NCI-H345 treated with DMSO at 0.1 percent for 48 hours (cell line): ENCODE data around the gene LDLRAD4.

Experiments
- DNase-seq: peaks from one replicate; lab custom pipeline; 2025; ENCODE audit not compliant: unreplicated experiment; lab: John Stamatoyannopoulos, UW

LDLRAD4 gene

DNA sequence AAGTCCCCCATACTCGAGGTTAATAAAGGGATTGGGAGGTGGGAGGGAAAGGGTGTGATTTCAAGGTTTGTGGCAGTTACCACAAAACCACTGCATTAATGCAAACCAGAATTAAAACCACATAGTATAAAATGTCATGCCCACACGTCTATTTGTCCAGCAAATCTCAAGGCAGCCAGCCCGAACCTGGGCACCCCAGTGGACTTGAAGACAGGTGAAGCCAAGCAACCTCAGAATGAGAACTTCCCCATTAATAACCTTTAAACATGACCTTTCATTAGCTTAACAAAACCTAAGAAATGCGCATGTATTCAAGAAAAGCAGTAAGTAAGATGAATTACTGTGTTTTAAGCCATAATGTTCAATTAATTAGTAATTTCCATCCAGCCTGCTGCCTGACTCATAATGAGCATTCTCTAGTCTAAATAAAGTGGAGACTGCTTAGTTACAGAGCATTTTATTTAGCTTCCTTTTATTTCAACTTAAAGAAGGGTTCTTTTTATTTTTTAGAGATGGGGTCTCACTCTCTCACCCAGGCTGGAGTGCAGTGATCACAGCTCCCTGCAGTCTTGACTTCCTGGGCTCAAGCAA is 278.2 kb downstream of the LDLRAD4 start:
- no peak for DNase-seq

GRCh38 chr18:13499803-13500202 is 281.2 kb downstream of the LDLRAD4 start:
- no peak for DNase-seq

DNA sequence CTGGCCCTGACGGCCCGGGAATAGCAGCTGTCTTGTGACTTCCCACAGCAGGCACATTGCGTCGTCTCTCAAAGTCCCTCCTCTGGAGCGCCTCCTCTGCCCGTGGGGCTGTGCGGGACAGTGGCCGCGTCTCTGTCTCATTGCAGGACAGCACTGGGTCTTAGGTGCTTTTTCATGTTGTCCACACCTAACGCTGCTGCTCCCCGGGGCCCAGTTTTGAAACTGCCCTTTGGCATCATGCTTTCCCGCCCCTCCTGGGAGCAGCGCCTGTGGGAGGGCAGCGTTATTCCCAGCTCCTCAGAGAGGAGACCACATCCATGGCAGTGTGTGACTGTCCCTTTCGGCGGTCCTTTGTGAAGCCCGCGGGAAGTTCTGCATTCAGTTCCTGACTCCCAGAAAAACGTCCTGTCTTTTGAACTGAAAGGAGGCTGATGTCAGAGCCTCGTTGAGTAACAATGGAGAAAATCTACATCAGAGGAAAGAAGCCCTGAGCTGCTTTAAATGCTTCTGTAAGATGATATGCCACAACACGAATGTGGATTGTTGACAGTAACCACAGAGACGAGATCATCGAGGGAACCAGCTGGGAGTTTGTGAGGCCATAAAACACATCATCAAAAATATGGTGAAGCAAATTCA is 281.8 kb downstream of the LDLRAD4 start:
- DNase-seq = peak; percentile 86

DNA sequence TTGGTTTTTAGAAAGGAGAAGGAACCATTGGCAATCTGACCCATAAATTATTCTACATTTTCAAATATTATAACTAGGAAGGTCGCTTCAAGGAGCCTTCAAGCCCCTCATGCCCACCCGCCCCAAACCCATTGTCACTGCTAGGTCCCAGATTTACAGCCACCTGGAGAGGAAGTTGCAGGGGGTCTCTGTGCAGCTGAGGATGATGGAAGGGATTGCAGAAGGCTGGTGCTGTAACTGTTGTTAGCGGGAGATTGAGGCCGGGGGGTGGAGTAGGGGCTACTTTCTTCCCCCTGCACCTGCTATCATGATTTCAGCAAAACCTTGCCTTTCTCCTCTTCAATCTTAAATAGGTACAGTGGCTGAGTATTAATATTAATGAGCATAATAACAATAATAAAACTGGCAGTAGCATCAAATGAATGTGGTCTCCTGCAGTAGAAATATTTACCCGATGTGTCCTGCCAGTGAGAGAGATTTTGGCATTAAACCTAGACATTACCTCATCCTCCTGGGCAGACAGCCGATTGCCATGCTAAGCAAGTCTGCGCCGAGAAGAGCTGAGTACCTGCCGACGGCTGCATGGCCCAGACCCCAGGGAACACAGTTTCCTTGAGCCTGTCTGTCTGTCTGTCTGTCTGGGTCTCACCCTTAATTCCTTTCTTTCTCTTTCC is 282.4 kb downstream of the LDLRAD4 start:
- DNase-seq = peak; percentile 85

GRCh38 chr18:13501543-13501887 is 283.0 kb downstream of the LDLRAD4 start:
- no peak for DNase-seq

- DNase-seq = no peak
Observed at GRCh38 chr18:13501891-13502290, 283.3 kb downstream of the LDLRAD4 start.

DNA sequence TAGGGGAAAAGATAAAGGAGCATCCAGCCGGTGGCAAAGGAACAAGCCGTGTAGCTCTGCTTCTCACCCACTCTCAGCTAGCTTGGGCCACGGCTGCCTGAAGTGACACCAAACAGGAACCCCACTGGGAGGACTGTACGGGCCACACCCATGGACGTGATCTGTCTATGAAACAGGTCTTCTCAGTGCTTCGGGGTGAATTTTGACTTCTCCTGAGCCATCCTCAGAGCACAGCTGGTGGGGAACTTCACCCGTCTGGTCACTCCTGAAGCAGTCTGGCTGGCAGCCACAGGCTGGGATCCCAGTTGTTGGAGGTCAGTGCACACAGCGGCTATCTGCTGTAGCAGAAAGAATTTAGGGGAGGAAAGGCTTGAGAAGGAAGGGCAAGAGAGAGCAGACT is 284.0 kb downstream of the LDLRAD4 start:
- no peak for DNase-seq

DNA sequence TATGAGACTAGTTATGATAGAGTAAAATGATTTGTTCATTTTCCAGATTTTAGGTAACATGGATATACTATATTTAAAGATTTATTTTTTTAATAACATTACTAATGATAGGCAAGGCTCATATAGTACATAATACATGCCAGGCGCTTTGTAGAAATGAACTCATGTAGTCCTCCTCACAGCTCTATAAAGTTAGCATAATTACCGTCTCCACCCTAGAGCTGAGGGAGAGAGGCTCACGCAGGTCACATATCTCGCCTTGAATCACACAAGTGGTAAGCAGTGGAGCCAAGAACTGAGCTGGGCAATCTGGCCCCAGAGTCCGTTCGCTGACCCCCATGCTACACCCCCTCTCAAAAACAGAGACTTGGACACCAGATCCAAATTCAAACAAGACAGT is 285.3 kb downstream of the LDLRAD4 start:
- no peak for DNase-seq

DNA sequence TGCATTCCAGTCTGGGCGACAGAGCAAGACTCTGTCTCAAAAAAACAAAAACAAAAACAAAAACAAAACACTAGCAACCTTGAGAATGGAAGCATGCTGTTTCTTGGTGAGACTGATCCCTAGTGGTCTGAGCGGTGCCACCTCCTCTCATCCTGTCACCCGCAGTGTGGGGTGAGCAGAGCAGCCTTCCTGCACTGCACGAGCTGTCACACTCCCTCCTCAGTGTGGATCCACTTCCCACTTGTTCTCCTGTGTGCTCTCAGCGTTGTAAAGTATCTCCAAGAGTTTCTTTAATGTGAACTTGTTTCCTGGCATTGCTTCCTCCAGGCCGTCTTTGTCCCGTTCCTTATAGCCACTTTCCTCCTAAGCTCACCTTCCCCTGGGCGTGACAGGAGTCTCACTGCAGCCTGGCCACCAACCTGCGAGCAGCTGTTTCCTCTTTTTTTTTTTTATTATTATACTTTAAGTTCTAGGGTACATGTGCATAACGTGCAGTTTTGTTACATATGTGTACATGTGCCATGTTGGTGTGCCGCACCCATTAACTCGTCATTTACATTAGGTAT is 287.3 kb downstream of the LDLRAD4 start:
- no peak for DNase-seq

GRCh38 chr18:13510594-13510993 is 292.0 kb downstream of the LDLRAD4 start:
- DNase-seq = no peak

- DNase-seq = no peak
Observed at GRCh38 chr18:13511961-13512577, 293.5 kb downstream of the LDLRAD4 start.

- no peak for DNase-seq
Observed at GRCh38 chr18:13513021-13513420, 294.5 kb downstream of the LDLRAD4 start.

GRCh38 chr18:13513481-13513880 is 294.9 kb downstream of the LDLRAD4 start:
- DNase-seq = no peak

DNA sequence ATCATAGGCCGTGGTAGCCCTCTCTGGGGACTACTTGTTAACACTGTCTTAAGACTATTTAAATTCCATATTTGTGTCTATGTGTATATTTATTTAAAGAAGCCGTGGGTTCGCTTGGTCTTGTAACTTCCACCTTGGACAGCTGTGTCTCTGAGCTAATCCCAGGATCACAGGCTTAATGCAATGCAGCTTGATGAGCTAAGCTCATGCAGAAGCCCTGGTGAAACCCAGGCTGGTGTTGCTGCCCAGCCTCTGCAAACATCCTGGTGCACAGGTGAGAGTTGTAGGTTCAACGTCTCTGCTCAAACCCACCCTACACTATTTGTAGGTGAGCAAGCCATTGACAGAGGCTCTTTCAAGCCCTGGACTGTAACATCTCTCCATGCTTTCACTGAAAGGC is 296.0 kb downstream of the LDLRAD4 start:
- DNase-seq = no peak

- DNase-seq = no peak
Observed at GRCh38 chr18:13516855-13517254, 298.3 kb downstream of the LDLRAD4 start.

GRCh38 chr18:13517369-13517768 is 298.8 kb downstream of the LDLRAD4 start:
- DNase-seq = no peak

DNA sequence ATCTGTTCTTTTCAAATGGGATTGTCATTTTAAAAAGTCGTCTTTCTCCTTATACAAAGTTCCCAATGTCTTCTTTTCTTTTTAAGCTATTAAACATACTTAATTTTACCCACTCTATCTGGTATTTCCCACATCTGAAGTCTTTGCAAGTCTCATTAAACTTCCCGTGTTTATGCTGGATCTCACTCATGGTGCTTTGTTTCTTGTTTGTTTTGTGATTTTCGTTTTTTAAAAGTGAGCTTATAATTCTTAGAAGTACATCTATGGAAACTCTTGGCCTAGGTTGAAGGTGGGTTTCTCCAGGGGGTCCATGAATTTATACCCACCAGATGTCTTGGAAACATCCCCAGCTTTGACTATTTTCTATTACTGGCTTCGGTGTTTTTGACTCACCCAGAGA is 299.8 kb downstream of the LDLRAD4 start:
- DNase-seq = no peak

DNA sequence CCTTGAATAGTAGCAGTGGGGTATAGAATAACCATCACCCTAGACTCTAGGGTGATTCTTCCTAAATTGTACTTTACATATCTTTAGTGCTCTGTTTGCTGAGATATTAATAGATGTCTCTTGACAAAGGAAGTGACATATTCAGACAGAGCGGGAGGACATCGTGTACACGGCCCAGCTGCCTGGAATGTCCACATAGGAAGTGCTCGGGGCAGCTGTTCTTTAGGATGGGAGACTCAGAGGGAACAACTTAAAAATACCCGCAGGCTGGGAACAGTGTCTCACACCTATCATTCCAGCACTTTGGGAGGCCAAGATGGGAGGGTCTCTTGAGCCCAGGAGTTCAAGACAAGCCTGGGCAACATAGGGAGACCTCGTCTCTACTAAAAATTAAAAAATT is 301.7 kb downstream of the LDLRAD4 start:
- DNase-seq = no peak

DNA sequence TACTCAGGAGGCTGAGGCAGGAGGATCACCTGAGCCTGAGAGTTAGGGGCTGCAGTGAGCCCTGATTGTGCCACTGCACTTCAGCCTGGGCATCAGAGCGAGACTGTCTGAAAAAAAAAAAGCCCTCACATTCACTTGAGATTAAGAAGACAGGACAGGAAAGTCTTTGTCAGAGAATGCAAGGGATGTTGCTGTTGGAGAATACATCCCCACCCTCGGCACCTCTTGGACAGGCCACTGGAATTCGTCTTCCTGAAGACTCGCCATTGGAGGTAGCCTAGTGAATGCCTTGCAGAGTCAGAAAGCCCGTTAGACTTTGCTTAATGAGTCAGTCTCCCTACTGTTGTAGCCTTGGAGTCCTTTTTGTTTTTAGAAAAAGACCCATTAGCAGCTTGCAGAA is 302.2 kb downstream of the LDLRAD4 start:
- DNase-seq = no peak

DNA sequence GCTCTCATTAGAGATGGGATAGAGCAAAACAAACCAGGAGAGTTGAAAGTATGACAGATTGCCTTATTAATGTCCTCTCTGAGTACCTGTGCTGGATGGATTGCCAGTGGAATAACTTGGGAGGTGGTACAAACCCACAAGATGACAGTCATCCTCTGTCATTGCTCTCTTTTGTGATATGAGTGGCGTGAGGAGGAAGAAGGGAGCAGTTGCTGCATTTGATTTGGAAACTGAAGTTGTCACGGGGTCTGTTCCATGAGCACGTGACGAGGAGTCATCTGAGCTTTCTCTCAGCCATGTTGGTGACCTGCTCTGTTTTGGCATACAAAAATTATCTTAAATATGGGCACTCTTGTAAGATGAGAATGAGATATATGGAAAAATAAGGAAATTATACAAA is 302.9 kb downstream of the LDLRAD4 start:
- DNase-seq = no peak

- no peak for DNase-seq
Observed at GRCh38 chr18:13522256-13522655, 303.7 kb downstream of the LDLRAD4 start.
